Trophoblast cell (in vitro differentiated cells and primary cell): ENCODE results near the gene KCNMB3.
"Not testable (repeated sequence)": the region's sequence is repeated elsewhere in the genome, so short reads cannot be mapped to it uniquely, and the experiment has no call there.

Source experiments
- DNase-seq, 2 donors: peaks; one replicate each; pipeline ENCODE4 v3.0.0-alpha.2; 2016
- H2AFZ ChIP-seq: 2 replicates; pipeline ENCODE4 v1.6.1; 2013; ENCODE audit warnings: low read length, moderate library complexity, mild to moderate bottlenecking; ENCODE audit not compliant: insufficient read depth, poor library complexity
- H2AK5ac ChIP-seq: 2 replicates; pipeline ENCODE4 v1.6.1; 2013; ENCODE audit warnings: mild to moderate bottlenecking, low read length
- H2BK120ac ChIP-seq: 2 replicates; pipeline ENCODE4 v1.6.1; 2013; ENCODE audit warnings: low read length, mild to moderate bottlenecking, moderate library complexity; ENCODE audit not compliant: insufficient read depth, poor library complexity
- H2BK12ac ChIP-seq: 2 replicates; pipeline ENCODE4 v1.6.1; 2013; ENCODE audit warnings: mild to moderate bottlenecking, low read length, moderate library complexity
- H2BK5ac ChIP-seq: 2 replicates; pipeline ENCODE4 v1.6.1; 2013; ENCODE audit warnings: low read length, low read depth, moderate library complexity, mild to moderate bottlenecking; ENCODE audit not compliant: poor library complexity
- H3K14ac ChIP-seq: 2 replicates; pipeline ENCODE4 v1.6.1; 2013; ENCODE audit warnings: mild to moderate bottlenecking, low read length
- H3K18ac ChIP-seq: 2 replicates; pipeline ENCODE4 v1.6.1; 2013; ENCODE audit warnings: mild to moderate bottlenecking, low read length
- H3K23ac ChIP-seq: 2 replicates; pipeline ENCODE4 v1.6.1; 2013; ENCODE audit warnings: low read length
- H3K27ac ChIP-seq: 2 replicates; pipeline ENCODE4 v1.5.1; 2013; ENCODE audit warnings: low read depth, mild to moderate bottlenecking, inconsistent platforms, low read length, moderate library complexity
- H3K27me3 ChIP-seq: 2 replicates; pipeline ENCODE4 v1.6.1; 2013; ENCODE audit warnings: inconsistent platforms, mild to moderate bottlenecking, low read length, moderate library complexity; ENCODE audit not compliant: insufficient read depth
- H3K36me3 ChIP-seq, 2 experiments: 1 replicate in 1 of 2; 2 replicates in 1 of 2; pipeline ENCODE4 v1.6.1; 2013; ENCODE audit warnings: low read length in 2 of 2, mild to moderate bottlenecking in 2 of 2, moderate library complexity in 1 of 2; ENCODE audit not compliant: insufficient read depth in 2 of 2, control insufficient read depth in 1 of 2
- H3K4ac ChIP-seq: 2 replicates; pipeline ENCODE4 v1.6.1; 2013; ENCODE audit warnings: low read depth, mild to moderate bottlenecking, low read length, moderate library complexity
- H3K4me1 ChIP-seq, 2 experiments: 1 replicate in 1 of 2; 2 replicates in 1 of 2; pipeline ENCODE4 v1.6.1; 2013; ENCODE audit warnings: low read length in 2 of 2, mild to moderate bottlenecking in 2 of 2, moderate library complexity in 1 of 2; ENCODE audit not compliant: insufficient read depth in 2 of 2, control insufficient read depth in 1 of 2
- H3K4me2 ChIP-seq: 2 replicates; pipeline ENCODE4 v1.6.1; 2013; ENCODE audit warnings: inconsistent platforms, mild to moderate bottlenecking, low read length, moderate library complexity
- H3K4me3 ChIP-seq: 2 replicates; pipeline ENCODE4 v1.5.1; 2013; ENCODE audit warnings: mild to moderate bottlenecking, low read depth, low read length, inconsistent platforms
- H3K79me1 ChIP-seq: one replicate; pipeline ENCODE4 v1.6.1; 2013; ENCODE audit warnings: low read length
- H3K79me2 ChIP-seq: 2 replicates; pipeline ENCODE4 v1.6.1; 2013; ENCODE audit warnings: low read length, mild to moderate bottlenecking; ENCODE audit not compliant: control insufficient read depth, insufficient read depth, poor library complexity
- H3K9ac ChIP-seq: 2 replicates; pipeline ENCODE4 v1.6.1; 2013; ENCODE audit warnings: mild to moderate bottlenecking, low read length
- H3K9me3 ChIP-seq: 2 replicates; pipeline ENCODE4 v1.6.1; 2013; ENCODE audit warnings: low read depth, mild to moderate bottlenecking, control low read depth, inconsistent platforms, low read length; ENCODE audit not compliant: insufficient read depth
- H4K12ac ChIP-seq: 2 replicates; pipeline ENCODE4 v1.6.1; 2013; ENCODE audit warnings: low read depth, mild to moderate bottlenecking, low read length, moderate library complexity
- H4K8ac ChIP-seq: 2 replicates; pipeline ENCODE4 v1.6.1; 2013; ENCODE audit warnings: low read depth, mild to moderate bottlenecking, low read length, moderate library complexity
- H4K91ac ChIP-seq: one replicate; pipeline ENCODE4 v1.6.1; 2013; ENCODE audit warnings: low read depth, mild to moderate bottlenecking, low read length, moderate library complexity
- WGBS: extraction: QIAGEN DNeasy Blood & Tissue Kit; methylation state at CpG from one replicate; pipeline ENCODE4 v1.1.7; 2013; ENCODE audit warnings: missing lambda C conversion rate; ENCODE audit not compliant: insufficient read length, insufficient coverage; ENCODE audit errors: extremely low coverage; 5-methylcytosine and 5-hydroxymethylcytosine counted together

Gene KCNMB3

DNA sequence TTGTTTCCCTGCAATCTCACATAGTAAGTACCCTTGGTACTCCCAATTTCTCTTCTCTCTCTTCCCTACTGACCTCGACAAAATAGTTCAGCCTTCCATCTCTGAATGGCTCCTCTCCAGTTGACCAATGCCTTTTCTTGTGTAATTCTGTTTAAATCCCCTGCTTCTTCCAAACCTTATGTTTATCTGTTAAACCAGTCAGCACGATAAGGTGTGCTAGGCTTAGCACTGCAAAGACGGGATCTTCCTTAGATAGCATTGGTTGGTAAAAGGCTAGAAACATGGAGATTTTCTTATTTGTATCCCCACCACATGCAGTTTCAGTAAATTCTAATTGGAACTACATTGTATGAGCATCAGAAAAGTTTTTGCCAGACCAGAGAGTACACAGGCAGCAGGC, 25.8 kb upstream of the KCNMB3 start:
- H3K18ac ChIP-seq = no peak overlapping the region
- no peak for DNase-seq
- H2BK12ac ChIP-seq = no peak overlapping the region
- H3K27me3 ChIP-seq = no peaks in the 10 kb centered on the region
- no peak overlapping the region for H4K8ac ChIP-seq
- H3K79me1 ChIP-seq = no peaks in the 10 kb centered on the region
- H3K4me2 ChIP-seq = no peak overlapping the region
- no peak overlapping the region for H4K91ac ChIP-seq
- H3K4me1 ChIP-seq = peaks cover 0 to 2% of the 10 kb centered on the region in 2 experiments
- no CpG with 5 or more reads among the region's 3 CpGs for WGBS
- H3K4me3 ChIP-seq = no peak overlapping the region
- H3K9me3 ChIP-seq = no peaks in the 10 kb centered on the region
- H3K9ac ChIP-seq = no peak overlapping the region
- H3K79me2 ChIP-seq = no peaks in the 10 kb centered on the region
- H3K4ac ChIP-seq = no peak overlapping the region
- no peaks in the 10 kb centered on the region for H3K36me3 ChIP-seq
- no peak overlapping the region for H4K12ac ChIP-seq
- H2BK5ac ChIP-seq = no peak overlapping the region
- H2AK5ac ChIP-seq = no peak overlapping the region
- H3K23ac ChIP-seq = no peak overlapping the region
- H3K27ac ChIP-seq = no peak overlapping the region
- H2BK120ac ChIP-seq = no peak overlapping the region
- no peak overlapping the region for H3K14ac ChIP-seq
- no peak overlapping the region for H2AFZ ChIP-seq

DNA sequence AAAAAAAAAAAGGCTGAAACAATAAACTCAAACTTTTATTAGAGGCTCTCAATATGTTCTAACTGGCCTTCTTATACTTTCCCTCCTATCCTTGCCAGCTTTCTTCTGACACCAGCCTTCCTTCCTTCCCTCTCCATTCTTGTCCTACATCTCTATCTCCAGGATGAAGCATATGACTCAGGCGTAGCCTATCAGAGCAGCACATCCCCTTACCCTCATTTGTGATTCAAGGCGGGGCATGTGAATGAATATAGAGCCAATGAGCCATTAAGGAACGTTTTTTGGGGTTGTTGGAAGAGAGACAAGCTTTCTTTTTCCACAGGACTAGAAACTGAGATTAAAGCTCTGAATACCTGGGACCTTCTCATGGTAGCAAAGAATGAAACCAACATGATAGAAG, 25.1 kb upstream of the KCNMB3 start:
- H3K9me3 ChIP-seq = no peaks in the 10 kb centered on the region
- no peaks in the 10 kb centered on the region for H3K79me2 ChIP-seq
- DNase-seq = no peak
- no peaks in the 10 kb centered on the region for H3K27me3 ChIP-seq
- no peak overlapping the region for H4K12ac ChIP-seq
- no peak overlapping the region for H3K23ac ChIP-seq
- no CpG with 5 or more reads among the region's 3 CpGs for WGBS
- H2AFZ ChIP-seq = no peak overlapping the region
- H2BK12ac ChIP-seq = no peak overlapping the region
- no peak overlapping the region for H3K18ac ChIP-seq
- no peak overlapping the region for H3K14ac ChIP-seq
- no peak overlapping the region for H2AK5ac ChIP-seq
- H3K4me2 ChIP-seq = no peak overlapping the region
- no peak overlapping the region for H2BK5ac ChIP-seq
- H3K4me1 ChIP-seq = peaks cover 0 to 2% of the 10 kb centered on the region in 2 experiments
- H3K27ac ChIP-seq = no peak overlapping the region
- H3K36me3 ChIP-seq = no peaks in the 10 kb centered on the region
- no peak overlapping the region for H3K4ac ChIP-seq
- no peak overlapping the region for H3K9ac ChIP-seq
- no peak overlapping the region for H2BK120ac ChIP-seq
- no peaks in the 10 kb centered on the region for H3K79me1 ChIP-seq
- no peak overlapping the region for H4K91ac ChIP-seq
- no peak overlapping the region for H3K4me3 ChIP-seq
- no peak overlapping the region for H4K8ac ChIP-seq

DNA sequence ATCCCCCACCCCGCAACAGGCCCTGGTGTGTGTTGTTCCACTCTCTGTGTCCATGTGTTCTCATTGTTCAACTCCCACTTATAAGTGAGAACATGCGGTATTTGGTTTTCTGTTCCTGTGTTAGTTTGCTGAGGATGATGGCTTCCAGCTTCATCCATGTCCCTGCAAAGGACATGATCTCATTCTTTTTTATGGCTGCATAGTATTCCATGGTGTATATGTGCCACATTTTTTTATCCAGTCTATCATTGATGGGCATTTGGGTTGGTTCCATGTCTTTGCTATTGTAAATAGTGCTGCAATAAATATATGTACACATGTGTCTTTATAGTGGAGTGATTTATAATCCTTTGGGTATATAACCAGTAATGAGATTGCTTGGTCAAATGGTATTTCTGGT, 23.5 kb upstream of the KCNMB3 start:
- H3K79me1 ChIP-seq, DNase-seq, H4K91ac ChIP-seq, H3K18ac ChIP-seq, H3K36me3 ChIP-seq, H3K4me3 ChIP-seq, H2BK5ac ChIP-seq, H3K27ac ChIP-seq, H2AFZ ChIP-seq, H4K12ac ChIP-seq, H3K4me1 ChIP-seq, H3K27me3 ChIP-seq, H3K79me2 ChIP-seq, H3K4me2 ChIP-seq, H2AK5ac ChIP-seq, H2BK120ac ChIP-seq, H4K8ac ChIP-seq, H3K9ac ChIP-seq, H2BK12ac ChIP-seq, H3K4ac ChIP-seq, H3K9me3 ChIP-seq, H3K23ac ChIP-seq, H3K14ac ChIP-seq: not testable (repeated sequence)
- WGBS = no CpG with 5 or more reads among the region's 2 CpGs

DNA sequence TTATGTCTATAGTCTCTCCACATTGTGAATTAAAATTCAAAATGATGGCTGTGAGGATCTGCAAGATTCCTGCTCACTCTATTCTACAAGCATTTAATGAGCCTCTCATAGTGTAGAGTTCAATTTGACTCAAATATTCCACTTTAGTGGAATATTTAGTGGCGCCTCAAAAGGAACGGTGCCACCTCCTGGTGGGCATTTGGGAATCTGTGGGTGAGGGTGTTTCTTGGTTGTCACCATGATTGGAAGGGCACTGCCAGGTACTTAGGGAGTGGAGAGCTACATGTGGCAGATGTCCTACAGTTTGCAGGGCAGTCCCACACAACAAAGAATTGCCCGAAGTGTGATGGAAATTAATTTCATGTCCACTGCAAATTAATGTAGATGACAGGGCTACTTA, 21.5 kb upstream of the KCNMB3 start:
- no peak for DNase-seq
- no peak overlapping the region for H2BK120ac ChIP-seq
- H3K18ac ChIP-seq = no peak overlapping the region
- no peak overlapping the region for H3K4ac ChIP-seq
- no peak overlapping the region for H3K27ac ChIP-seq
- no peak overlapping the region for H3K4me3 ChIP-seq
- no peak overlapping the region for H3K23ac ChIP-seq
- no peaks in the 10 kb centered on the region for H3K79me2 ChIP-seq
- no peak overlapping the region for H2BK12ac ChIP-seq
- no CpG with 5 or more reads among the region's 3 CpGs for WGBS
- H2AFZ ChIP-seq = no peak overlapping the region
- no peaks in the 10 kb centered on the region for H3K36me3 ChIP-seq
- no peak overlapping the region for H3K9ac ChIP-seq
- no peak overlapping the region for H4K12ac ChIP-seq
- no peak overlapping the region for H4K8ac ChIP-seq
- H3K9me3 ChIP-seq = no peaks in the 10 kb centered on the region
- H2AK5ac ChIP-seq = no peak overlapping the region
- H3K27me3 ChIP-seq = no peaks in the 10 kb centered on the region
- no peak overlapping the region for H3K4me2 ChIP-seq
- no peak overlapping the region for H3K14ac ChIP-seq
- no peak overlapping the region for H2BK5ac ChIP-seq
- no peaks in the 10 kb centered on the region for H3K4me1 ChIP-seq
- H4K91ac ChIP-seq = no peak overlapping the region
- H3K79me1 ChIP-seq = no peaks in the 10 kb centered on the region
